Left ventricle myocardium inferior (tissue), 1 donor: ENCODE data around the gene ZNF417. TPM values are rescaled to one million over a fixed set of nuclear protein-coding genes. Genes with fewer than 3 reads are reported as not detected.

Experiments used
- DNase-seq: peaks from one replicate; pipeline ENCODE4 v3.0.0-alpha.2; 2020
- H3K27ac ChIP-seq: fragments of 200-600 bp; replicated peaks from 2 replicates; pipeline ENCODE4 v1.8.0; 2021
- H3K27me3 ChIP-seq: fragments of 200-600 bp; 2 replicates; pipeline ENCODE4 v1.8.0; 2021; ENCODE audit warnings: low read depth
- H3K36me3 ChIP-seq: fragments of 200-600 bp; 2 replicates; pipeline ENCODE4 v1.8.0; 2021
- H3K4me1 ChIP-seq: fragments of 200-600 bp; 2 replicates; pipeline ENCODE4 v1.8.0; 2021
- H3K4me3 ChIP-seq: fragments of 200-600 bp; 2 replicates; pipeline ENCODE4 v1.8.0; 2021; ENCODE audit warnings: mild to moderate bottlenecking, moderate library complexity
- H3K9me3 ChIP-seq: fragments of 200-600 bp; replicated peaks from 2 replicates; pipeline ENCODE4 v1.8.0; 2021
- CTCF ChIP-seq: fragments of 200-600 bp; IDR thresholded peaks from 2 replicates; pipeline ENCODE4 v1.8.0; 2021; ENCODE audit warnings: antibody characterized with exemption, mild to moderate bottlenecking, borderline replicate concordance
- intact Hi-C: fragments of 100-400 bp; cut with micrococcal nuclease; formaldehyde crosslinking; loops from one replicate; pipeline ENCODE4 v1.11.0; 2022
- total RNA-seq: library from RNA; stranded (reverse); fragmentation: NEBNext Ultra II Directional; extraction: Animal tissue kit (Norgen Biotek cat#: 25700); gene quantifications from one replicate; pipeline ENCODE4 v1.2.1, GENCODE V29; 2021
- donor health status: DM: no; HTN: yes; CAD: no; lungs with severe emphysema.

The ZNF417 gene
- total RNA-seq, 1 donor from 2014 or later, result 10.6 TPM

DNA sequence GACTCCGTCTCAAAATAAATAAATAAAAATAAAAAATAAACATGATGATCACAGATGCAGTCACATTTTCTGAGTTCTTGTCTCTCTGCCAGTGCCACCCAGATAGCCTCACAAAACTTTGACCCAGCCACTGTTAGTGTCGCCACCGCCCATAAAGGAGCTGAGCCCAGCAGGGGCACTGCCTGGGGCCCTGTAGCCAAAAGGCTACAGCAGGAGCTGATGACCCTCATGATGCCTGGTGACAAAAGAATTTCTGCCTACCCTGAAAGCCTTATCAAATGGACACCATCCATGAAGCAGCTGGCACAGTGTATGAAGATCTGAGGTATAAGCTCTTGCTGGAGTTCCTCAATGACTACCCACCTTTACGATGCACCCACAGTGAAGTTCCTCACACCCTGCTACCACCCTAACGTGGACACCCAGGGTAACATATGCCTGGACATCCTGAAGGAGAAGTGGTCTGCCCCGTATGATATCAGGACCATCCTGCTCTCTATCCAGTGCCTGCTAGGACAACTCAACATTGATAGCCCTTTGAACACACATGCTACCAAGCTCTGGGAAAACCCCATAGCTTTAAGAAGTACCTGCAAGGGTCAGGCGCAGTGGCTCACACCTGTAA, 48.4 kb downstream of the ZNF417 start:
- peaks cover 8% of the 10 kb centered on the region for H3K4me1 ChIP-seq
- peaks cover 82% of the 10 kb centered on the region for H3K36me3 ChIP-seq
- peaks cover 95% of the 10 kb centered on the region for H3K9me3 ChIP-seq

More for the DNA sequence above, 48.4 kb downstream of the ZNF417 start:
- Histone ChIP-seq H3K4me3 (no peak overlapping the region), H3K27me3 (no peaks in the 10 kb centered on the region), H3K27ac (no peak overlapping the region)
- intact Hi-C loops, result no loop called here
- TF ChIP-seq CTCF, result no peak
- no peak for DNase-seq

Other genes starting within 250 kb of the ZNF417 start
- gene ZSCAN4, start 247.7 kb downstream of the ZNF417 start, total RNA-seq, result not detected
- 3.6 TPM for gene ZNF551, start 234.6 kb downstream of the ZNF417 start, total RNA-seq
- 4.8 TPM for gene ZNF154, start 207.4 kb downstream of the ZNF417 start, total RNA-seq
- gene ZNF671, start 189.0 kb downstream of the ZNF417 start, total RNA-seq, result 9.3 TPM
- gene ZNF776, start 169.8 kb downstream of the ZNF417 start, total RNA-seq, result 12.9 TPM
- 12.0 TPM for gene ZNF586, start 146.9 kb downstream of the ZNF417 start, total RNA-seq
- 3.9 TPM for gene ZNF552, start 101.7 kb downstream of the ZNF417 start, total RNA-seq
- 6.7 TPM for gene ZNF587B, start 86.3 kb downstream of the ZNF417 start, total RNA-seq
- 20.0 TPM for gene ZNF587, start 66.7 kb downstream of the ZNF417 start, total RNA-seq
- 11.2 TPM for gene ZNF814, start 27.6 kb downstream of the ZNF417 start, total RNA-seq
- gene ZNF418, start 18.8 kb upstream of the ZNF417 start, total RNA-seq, result 10.9 TPM
- gene ZNF256, start 31.1 kb upstream of the ZNF417 start, total RNA-seq, result 10.8 TPM
- 2.1 TPM for gene C19orf18, start 57.9 kb upstream of the ZNF417 start, total RNA-seq
- 13.7 TPM for gene ZNF606, start 86.2 kb upstream of the ZNF417 start, total RNA-seq
- gene ZSCAN1, start 117.4 kb upstream of the ZNF417 start, total RNA-seq, result not detected
- 3.8 TPM for gene ZNF135, start 142.7 kb upstream of the ZNF417 start, total RNA-seq
- gene ZSCAN18, start 181.6 kb upstream of the ZNF417 start, total RNA-seq, result 76.1 TPM
- 7.8 TPM for gene ZNF329, start 234.2 kb upstream of the ZNF417 start, total RNA-seq